HG03139 (cell line): ENCODE data around the gene EFL1.

Experiments used
- ATAC-seq: cut with Tn5 transposase; IDR thresholded peaks from one replicate; pipeline ENCODE4 v1.9.1; 2021; ENCODE audit not compliant: unreplicated experiment

The EFL1 gene

DNA sequence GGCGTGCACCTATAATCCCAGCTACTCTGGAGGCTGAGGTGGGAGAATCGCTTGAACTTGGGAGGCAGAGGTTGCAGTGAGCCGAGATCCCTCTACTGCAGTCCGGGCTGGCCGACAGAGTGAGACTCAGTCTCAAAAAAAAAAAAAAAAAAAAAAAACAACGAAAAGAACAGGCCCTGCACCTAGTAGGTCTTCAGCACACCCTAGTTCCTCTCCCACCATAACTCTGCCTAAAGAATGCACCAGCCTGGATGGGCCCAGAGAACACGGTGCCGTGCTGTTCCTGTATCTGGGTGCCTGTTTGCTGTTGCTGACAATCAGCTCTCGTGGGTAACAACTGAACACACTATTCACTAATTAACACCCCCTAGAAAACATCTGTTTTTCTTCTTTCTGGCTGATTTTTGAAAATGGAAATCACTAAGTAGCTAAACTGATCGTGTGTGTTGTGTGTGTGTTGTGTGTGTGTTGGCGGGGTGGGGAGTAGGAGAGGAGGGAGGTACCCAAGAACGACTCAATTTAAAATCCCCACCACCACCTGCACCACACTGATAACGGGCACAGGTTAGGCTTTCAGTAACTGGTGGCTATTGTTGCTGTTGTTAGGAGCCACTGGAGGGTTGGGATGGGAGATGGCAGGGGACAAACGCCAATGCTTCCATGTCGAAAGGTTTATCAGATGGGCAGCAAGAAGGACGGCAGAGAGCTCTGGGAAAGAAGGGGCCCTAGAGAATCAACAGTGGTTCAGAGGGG lies 176.1 kb downstream of the EFL1 start:
- ATAC-seq: no peak

DNA sequence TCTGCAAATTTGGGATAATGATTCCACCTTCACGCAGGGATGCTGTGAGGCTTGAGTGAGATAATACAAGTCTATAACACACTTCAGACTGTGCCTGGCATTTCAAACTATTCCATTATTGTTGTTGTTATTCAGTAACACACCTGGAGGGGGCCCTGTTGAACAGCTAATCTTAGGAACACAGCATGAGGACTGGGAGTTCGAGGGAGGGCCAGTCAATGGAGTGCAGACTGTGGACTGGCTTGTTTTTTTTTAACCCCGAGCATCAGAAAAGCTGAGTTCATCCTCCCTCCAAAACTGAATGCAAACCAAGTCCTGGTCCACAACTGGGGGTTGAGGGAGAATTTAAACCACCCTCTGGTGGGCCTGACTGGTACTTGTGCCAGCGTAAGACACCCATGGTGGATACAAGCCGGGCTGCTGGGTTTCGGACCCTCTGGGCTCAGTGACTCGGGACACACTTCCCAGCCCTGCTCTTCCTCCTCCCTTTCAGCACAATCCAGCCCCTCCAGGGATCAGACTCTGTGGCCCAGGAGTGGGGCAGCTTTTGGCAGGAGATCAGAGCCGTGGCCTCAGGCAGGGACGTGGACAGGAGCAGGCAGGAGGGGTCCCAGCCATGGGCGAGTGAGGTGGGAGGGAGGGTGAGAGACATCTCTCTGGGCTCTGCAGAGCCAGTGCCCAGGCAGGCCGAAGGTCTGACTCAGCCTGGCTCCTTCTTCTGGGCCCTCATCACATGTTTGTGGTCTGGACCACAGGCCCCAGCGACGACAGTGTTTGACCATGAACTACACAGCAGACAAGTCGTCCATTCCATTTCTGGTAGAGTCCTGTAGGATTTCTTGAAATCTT lies 180.4 kb downstream of the EFL1 start:
- no peak for ATAC-seq

DNA sequence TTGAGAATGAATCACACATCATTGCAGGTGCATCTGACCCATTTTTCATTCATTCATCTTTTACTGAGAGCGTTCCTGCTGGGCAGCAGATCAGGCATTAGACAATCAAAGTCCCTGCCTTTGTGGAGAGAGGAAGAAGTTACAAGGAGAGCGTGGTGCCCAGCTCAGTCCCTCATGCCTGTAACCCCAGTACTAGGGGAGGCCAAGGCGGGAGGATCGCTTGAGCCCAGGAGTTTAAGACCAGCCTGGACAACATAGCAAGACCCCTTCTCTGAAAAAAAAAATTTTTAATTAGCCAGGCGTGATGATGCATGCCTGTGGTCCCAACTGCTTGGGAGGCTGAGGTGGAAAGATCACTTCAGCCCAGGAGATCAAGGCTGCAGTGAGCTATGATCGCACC lies 181.8 kb downstream of the EFL1 start:
- ATAC-seq: no peak
